Choroid plexus epithelial cell (primary cell): Measurements from ENCODE around the gene GPR22.

Experiments used
- DNase-seq: peaks from one replicate; pipeline ENCODE4 v3.0.0-alpha.2; 2010; ENCODE audit warnings: low read depth
- H3K4me3 ChIP-seq: 2 replicates; pipeline ENCODE4 v1.5.1; 2011; ENCODE audit warnings: low read depth, mild to moderate bottlenecking, control low read depth, low read length, moderate library complexity
- CTCF ChIP-seq: conservative IDR thresholded peaks from 2 replicates; pipeline ENCODE4 v1.5.1; 2011; ENCODE audit warnings: low read depth, mild to moderate bottlenecking, control low read depth, inconsistent platforms, low read length, moderate library complexity

Gene GPR22

GRCh38 chr7:107461938-107462533 lies 7.8 kb upstream of the GPR22 start:
- TF ChIP-seq CTCF, result no peak
- H3K4me3 ChIP-seq, result no peak overlapping the region
- no peak for DNase-seq

- DNase-seq, result peak; percentile 88
- no peak overlapping the region for H3K4me3 ChIP-seq
- peak; percentile 95 for TF ChIP-seq CTCF
These were observed 6.4 kb upstream of the GPR22 start for GRCh38 chr7:107463139-107464078.

GRCh38 chr7:107464666-107465226 lies 5.1 kb upstream of the GPR22 start:
- no peak overlapping the region for H3K4me3 ChIP-seq
- no peak for TF ChIP-seq CTCF
- DNase-seq, result no peak

- no peak overlapping the region for H3K4me3 ChIP-seq
- TF ChIP-seq CTCF, result no peak
- no peak for DNase-seq
These were observed 1.9 kb upstream of the GPR22 start for GRCh38 chr7:107467972-107468371.

GRCh38 chr7:107468824-107469223 lies 1.0 kb upstream of the GPR22 start:
- TF ChIP-seq CTCF, result no peak
- H3K4me3 ChIP-seq, result no peak overlapping the region
- no peak for DNase-seq

- H3K4me3 ChIP-seq, result no peak overlapping the region
- DNase-seq, result peak; percentile 43
- no peak for TF ChIP-seq CTCF
These were observed 1.6 kb downstream of the GPR22 start for GRCh38 chr7:107471292-107472070.
